HG03066 (cell line): Measurements from ENCODE around the gene LKAAEAR1.

Experiments
- ATAC-seq: cut with Tn5 transposase; IDR thresholded peaks from one replicate; pipeline ENCODE4 v1.9.1; 2021; ENCODE audit warnings: low read depth; ENCODE audit not compliant: unreplicated experiment

LKAAEAR1 gene

DNA sequence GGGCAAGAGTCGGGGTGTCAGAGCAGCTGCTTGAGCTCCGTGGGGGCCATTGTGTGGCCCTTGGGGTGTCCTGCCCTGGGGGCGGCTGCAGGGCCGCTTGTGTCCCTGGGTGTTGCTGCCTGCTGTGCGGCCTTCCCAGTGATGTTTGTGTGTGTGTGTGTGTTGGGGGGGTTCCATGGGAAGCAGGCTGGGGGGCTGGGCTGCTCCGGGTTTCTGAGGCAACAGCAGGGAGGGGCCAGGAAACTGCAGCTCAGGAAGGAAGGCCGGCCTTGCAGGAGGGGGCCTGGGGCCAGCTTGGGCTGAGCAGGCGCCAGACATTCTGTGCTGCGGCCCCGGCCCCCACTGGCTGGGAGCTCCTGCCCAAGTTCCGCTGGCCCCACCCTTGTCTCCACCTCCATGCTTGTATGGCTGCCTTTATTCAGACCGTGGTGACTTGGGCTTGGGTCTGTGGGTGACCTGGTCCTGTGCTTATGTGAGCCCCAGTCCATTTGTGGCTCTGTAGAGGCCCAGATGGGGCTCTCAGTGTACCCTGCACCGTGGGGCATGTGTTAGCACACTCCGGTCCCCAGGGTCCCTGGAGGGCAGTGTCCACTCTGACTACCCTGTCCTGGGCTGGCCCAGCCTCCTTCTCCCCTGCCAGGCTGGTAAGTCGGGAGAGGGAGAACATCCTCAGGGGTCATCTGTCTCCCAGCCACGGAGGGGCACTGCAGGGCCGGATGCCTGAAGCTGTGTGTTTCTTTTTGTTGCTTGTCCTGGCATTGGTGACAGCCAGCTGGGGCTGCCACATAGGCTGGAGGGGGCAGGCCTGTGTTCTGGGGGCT lies 30.1 kb downstream of the LKAAEAR1 start:
- ATAC-seq, result no peak

DNA sequence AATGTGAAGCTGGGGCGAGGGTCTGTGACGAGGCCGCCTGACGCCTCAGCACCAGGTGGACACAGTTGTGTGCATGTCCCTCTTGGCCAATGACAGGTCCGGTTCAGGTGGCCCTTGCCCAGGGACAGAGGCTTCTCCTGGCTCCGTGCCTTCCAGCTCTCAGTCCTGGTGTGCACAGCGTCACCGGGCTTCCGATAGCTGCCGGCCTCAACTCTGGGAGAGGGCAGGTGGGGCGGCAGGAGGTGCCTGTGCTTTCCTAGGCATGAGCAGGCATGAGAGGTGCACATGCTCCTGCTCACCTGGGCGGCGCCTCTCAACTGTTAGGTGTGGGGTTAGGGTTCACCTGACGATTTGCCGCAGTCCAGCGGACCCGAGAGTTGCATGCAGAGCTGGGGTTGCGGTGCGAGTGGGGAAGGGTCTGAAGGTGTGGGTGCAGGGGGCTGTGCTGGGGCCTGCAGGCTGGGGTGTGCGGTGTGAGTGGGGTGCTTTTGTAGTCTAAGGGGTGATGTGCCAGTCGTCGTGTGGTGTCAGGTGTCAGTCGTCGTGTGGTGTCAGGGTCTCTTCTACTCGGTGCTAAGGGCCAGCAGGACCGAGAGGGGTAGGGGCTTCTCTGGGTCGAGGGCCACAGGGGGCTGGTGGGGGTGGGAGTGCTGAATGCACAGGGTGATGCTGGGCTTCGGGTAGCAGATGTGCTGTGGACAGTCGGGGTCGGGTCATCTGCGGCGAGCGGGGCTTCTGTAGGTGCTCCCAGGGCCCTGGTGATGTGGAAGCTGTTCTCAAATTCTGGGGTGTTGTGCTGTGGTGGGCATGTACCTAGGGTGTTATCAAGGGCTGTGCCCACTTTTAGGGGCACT lies 31.0 kb downstream of the LKAAEAR1 start:
- ATAC-seq, result no peak

DNA sequence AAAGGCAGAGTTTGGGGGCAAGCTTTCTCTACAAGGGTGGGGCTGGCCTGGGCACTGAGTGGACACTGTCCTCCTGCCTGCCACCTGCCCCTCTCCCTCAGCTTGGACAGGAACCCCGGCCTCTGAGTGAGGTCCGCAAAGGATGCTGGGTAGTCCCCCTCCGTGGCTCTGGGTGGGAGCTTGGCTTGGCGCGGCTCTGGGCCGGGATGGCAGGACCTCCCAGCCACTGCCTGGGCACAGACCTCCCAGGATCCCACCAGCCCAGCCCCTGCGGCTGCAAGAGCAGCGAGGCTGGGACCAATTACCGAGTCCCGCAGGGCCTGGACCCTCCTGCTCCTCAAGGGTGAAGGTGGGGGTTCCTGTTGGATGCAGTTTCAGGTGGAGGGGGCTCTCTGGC lies 31.9 kb downstream of the LKAAEAR1 start:
- no peak for ATAC-seq

DNA sequence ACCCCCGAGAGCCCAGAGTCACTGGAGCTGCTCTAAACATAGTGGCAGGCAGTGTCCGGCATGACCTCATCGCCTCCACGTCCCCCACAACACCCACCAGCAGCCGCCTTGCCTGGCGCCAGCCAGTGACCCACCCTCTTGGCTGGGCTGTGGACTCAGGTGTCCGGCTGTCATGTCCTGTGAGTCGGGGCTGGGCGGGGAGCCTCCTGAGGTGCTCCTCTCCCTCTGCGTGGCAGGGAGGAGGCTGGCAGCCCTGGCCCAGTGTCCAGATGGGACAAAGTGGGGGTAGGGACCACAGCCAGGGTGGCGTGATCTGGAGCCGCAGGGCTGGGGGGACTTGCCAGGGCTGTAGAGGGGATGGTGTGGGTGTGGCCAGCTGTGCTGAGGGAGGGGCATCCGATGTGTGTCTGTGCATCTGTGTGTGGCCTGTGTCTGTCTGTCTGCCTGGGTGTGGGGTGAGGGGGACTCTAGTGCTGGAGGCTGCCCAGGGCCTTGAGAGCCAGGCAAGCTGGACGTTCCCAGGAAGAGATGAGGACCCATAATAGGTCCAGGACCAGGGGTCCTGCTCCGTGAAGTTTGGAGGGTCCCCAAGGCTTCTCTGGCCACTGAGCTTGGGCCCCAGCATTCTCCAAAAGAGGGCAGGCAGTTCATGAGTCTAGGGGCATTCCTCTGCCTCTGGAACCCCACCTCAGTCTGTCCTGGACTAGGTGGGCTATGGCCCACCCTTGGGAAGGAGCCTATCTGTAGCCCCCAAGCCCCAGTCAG lies 32.5 kb downstream of the LKAAEAR1 start:
- no peak for ATAC-seq

DNA sequence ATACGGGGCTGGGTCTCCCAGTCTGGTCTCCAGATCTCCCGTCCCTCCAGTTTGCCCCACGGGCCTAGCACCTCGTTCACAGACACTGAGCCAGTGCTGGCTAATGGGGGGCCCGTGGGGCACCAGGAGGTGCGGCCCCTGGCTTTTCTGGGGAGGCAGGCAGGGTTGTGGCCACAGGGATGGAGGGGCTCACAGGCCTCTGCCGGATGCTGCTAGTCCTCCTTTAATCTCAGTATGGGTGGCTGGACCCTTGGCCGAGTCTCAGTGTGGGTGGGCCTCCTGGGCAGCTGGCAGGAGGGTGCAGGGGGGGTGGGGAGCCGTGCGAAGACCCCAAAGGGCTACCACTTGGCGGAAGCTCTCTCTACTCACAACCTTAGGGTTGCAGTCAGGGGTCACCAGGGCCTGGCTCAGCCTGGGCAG lies 33.2 kb downstream of the LKAAEAR1 start:
- no peak for ATAC-seq

DNA sequence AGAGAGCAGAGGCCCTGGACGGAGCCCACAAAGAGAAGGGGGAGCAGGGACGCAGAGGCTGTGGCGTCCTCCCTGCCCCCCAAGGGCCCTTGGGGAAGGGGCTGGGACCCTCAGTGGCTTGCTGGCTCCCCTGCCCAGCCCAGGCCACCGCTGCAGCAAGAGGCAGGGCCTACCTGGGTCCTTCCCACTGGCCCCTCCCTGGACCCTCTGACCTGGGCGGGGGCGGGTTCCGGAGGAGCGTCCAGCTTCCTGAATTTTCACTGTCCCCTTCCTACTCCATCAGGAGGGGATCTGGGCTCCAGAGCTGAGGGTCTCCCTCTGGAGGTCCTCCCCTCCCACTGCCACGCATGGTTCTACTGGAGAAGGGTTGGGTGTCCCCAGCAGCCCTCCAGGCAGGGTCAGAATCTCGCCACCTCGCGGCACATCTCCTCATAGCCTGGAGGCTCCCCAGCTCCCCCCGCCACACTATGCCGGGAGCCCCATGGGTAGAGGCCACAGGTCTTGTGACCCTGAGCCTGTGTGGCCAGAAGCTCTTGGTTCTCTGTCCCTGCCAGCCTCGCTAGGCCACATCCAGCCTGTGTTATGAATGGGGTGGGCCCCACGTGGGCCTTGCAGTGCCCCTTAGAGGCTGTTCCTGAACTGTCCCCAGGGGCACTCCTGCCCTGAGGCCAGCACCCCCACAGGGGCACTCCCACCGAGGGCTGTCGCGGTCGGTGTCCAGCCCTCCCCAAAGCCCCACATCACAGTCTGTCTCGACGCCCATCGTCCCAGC lies 33.8 kb downstream of the LKAAEAR1 start:
- ATAC-seq, result no peak

DNA sequence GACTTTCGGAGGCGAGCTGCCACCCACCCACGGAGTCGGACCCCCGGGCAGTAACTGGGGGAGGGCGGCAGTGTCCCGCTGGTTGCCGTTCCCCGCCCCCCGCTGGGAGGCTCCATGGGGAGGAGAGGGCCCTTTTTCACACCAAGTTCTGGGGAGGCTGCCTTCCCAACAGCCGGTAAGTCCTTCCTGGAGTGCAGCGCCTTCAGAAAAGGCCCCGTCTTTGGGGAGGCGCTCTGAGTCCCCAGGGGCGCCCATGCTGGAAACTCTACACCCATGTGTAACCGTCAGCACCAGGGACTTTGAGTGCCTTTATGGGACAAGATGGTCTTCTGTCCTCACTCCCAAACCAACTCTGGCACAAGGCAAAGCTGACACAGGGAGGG lies 34.3 kb downstream of the LKAAEAR1 start:
- no peak for ATAC-seq

DNA sequence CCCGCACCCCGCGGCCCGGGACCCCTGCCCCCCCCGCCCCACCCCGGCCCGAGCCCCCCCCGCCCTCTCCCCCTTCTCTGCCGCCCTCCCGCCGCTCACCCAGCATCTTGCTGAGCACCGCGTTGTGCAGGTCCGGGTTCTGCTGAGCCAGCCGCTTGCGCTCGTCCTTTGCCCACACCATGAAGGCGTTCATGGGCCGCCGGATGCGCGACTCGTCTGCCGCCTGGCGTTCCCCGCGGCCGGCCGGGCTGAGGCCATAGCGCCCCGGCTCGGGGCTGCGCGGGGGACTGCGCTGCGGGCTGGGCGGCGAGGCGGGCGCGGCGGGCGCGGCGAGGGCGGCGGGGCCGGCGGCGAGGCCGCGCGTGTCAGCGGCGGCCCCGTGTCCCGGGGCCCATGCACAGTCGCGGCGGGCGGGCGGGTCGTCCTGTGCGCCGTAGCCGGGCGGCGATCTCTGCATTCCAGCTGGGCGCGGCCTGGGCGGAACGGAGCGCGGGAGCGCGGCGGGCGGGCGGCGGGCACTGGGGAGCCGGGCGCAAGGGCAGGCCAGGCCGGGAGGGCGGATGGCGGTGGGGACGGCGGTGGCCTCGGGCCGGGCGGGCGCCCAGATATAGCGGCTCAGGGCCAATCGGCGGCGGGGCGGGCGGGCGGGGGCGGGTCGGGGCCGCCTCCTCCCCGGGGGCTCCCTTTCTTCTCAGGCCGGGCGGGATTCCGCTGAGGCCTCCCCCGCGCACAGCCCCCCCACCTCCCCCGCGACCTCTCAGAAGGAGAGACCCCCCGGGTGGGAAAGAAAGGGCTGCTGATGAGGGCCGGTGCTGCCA lies 34.9 kb downstream of the LKAAEAR1 start, which contains the start of gene SOX18:
Gene SOX18, minus strand, starts transcription at position 580 of the 818 bp plus-strand sequence. Its CDS starts 123 bp downstream, at position 457.
- no peak for ATAC-seq

DNA sequence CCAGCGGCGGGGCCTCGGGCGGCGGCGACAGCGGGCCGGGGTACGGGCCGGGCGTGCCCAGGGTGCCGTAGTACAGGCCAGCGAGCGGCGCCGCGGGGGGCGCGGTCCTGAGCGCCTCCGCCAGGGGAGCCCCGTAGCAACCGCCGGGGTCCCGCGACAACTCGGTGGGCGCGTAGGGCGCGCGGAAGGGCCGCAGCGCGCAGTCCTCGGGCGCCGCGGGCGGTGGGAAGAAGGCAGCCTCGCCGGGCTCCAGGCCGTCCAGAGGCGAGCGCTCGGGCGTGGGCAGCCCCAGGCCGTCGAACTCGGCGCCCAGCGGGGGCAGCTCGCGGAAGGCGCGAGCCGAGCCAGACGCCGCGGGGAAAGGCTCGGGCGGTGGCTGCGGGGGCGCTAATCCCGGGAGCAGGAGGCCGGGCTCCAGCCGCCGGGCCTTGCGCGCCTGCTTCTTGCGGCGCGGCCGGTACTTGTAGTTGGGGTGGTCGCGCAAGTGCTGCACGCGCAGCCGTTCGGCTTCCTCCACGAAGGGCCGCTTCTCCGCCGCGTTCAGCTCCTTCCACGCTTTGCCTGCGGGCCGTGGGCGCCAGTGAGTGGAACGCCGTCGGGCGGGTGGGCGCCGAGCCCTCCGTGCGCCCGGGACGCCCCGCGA lies 35.7 kb downstream of the LKAAEAR1 start:
- no peak for ATAC-seq

DNA sequence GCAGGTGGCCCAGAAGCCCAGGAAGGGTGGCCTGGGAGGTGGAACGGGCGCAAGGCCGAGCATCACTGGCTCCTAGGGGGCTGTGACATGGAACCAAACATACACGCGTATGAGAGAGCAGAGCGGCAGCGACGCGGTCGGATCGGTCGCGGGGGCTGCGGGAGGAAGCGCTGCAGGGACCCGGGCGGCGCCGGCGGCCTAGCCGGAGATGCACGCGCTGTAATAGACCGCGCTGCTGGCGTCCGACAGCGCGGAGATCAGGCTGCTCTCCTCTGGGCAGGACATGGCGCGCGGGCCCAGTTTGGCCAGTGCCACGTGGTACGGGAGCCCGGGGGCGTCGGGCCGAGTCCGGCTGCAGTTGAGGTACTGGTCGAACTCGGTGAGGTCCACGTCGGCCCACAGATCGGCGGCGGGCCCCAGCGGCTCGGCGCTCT lies 36.2 kb downstream of the LKAAEAR1 start:
- ATAC-seq, result no peak

DNA sequence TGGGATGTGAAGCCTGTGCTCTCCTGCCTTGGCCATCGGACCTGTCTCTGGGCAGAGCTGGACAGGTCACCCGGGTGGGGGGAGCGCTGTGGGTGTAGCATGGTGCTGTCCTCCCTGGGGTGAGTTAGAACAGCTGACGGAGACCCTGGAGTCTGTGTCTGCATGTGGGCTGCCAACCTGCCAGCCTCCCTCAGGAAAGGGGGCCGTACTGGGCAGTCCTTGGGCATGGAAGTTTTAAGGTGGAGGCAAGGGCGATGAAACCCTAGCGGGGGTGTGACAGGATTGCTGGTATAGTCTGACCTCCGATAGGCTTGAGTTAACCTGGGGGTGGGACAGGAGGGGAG lies 37.2 kb downstream of the LKAAEAR1 start:
- ATAC-seq, result no peak

DNA sequence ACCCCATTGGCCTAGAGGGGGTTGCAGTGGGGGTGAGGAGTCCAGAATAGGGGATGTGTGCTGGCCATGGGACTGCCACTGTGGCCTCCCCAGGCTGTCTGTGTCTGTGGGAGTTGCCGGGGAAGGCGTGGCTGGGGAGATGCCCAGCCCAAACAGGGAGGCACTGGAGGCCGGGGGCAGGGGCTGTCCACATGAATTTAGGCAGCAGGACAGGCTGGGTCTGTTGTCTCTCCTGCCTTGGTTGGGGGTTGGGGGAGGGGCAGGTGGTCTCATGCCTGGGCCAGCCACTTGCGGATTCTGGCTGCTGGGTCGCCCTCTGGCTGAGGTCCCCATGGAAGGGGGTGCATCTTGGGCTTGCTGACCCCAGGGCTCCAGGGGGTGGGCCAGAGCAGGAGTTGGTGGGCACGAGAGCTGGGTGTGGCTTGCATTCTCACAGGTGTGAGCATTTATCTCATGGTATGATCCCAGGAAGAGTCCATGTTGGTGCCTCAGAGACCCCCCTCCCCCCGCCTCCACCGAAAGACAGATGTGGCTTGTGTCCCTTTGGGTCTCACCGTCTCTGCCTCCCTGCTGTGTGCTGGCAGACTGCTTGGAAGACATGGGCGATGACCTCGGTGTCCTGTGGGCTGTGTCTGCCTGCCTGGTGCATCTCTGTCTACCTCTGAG lies 38.7 kb downstream of the LKAAEAR1 start:
- ATAC-seq, result no peak

DNA sequence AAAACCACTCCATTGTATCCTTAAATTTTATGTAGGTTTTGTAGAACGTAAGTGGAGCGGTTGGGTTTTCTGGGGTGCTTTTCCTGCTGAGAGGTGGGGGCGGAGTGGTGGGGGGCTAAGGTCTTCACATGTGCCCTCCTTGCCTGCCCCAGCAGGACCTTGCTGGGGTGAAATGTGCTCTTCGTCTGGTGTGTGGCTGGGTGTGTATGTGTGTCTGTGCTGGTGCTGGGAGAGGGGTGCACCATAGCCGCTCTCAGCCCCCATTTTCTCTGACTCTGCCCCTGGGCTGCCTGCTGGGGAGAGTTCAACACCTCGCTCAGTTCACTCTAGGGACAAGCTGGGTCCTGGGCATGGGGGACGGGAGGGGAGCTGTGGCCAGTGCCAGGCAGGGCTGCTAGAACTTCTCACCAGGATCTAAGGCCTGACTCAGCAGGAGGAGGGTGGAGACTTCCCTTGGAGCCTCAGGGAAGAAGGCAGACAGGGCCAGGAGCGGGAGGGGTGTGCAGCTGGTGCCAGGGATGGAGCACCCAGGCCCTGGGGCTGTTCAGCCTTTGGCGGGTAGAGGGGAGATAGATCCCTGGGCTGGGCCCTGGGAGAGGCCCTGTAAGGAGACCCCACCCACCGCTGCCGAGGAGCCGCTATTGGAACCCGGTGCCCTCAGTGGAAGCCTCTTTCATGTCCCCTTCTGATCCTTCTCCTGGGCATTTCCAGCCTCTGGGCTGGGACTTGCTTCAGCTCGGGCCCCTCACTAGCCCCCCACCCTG lies 39.5 kb downstream of the LKAAEAR1 start:
- ATAC-seq, result no peak

DNA sequence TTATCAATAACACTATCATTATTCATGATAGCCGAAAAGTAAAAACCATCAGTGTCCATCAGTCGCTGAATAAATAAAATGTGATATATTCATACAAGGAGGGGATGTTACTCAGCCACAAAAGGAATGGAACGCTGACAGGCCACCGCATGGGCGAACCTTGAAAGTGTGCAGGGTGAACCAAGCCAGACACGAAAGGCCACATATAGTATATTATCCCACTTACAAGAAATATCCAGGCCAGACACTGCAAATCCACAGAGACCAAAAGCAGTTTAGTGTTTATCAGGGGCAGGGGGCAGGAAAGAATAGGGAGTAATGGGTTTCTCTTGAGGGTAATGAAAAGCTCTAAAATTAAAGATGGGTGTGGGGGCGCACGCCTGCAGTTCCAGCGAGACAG lies 40.4 kb downstream of the LKAAEAR1 start:
- no peak for ATAC-seq

DNA sequence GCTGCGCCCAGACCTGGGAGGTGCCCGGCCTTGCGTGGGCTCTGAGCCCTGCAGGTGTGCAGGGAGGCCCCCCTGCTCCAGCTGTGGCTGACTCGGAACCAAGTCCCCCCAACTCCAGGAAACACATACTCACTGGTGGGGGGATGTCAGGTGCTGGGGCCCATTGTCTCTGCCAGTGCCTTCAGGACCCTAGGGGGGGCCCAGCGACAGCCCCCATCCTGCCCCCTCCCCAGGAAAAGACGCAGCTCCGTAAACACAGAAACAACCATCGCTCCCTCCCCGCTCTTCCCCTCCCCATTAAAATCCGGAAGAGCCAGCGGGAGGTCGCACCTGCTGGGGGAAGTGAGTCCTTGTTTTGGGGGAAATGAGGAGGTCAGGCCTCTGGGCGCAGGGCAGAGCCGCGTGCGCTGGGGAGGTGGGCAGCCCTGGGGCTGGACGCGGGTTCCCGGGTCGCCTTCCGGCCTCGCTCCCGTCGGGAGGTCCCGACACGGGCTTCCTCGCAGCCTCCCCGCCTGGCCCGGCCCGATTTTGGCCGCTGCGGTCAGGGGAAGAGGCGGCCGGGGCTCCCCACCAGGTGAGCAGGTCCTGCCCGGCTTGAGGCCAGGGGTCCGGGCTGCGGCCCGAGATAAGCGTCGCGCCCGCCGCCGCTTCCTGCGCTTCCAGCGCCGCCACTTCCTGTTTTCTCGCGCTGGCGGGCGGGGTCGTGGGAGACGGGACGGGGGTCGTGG lies 42.0 kb downstream of the LKAAEAR1 start:
- no peak for ATAC-seq

DNA sequence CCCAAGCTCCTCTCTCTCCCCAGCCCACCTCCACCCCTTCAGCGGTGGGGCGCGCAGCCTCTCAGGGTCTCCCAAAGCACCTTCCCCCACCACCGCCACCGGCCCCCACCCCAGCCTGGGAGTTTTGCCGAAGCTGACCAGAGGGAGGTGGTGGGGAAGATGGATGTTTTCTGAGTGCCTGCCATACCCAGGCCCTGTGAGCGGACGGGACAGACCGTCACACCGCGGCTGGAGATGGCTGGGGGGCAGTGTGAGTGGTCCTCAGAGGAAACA lies 42.5 kb downstream of the LKAAEAR1 start:
- ATAC-seq, result no peak

DNA sequence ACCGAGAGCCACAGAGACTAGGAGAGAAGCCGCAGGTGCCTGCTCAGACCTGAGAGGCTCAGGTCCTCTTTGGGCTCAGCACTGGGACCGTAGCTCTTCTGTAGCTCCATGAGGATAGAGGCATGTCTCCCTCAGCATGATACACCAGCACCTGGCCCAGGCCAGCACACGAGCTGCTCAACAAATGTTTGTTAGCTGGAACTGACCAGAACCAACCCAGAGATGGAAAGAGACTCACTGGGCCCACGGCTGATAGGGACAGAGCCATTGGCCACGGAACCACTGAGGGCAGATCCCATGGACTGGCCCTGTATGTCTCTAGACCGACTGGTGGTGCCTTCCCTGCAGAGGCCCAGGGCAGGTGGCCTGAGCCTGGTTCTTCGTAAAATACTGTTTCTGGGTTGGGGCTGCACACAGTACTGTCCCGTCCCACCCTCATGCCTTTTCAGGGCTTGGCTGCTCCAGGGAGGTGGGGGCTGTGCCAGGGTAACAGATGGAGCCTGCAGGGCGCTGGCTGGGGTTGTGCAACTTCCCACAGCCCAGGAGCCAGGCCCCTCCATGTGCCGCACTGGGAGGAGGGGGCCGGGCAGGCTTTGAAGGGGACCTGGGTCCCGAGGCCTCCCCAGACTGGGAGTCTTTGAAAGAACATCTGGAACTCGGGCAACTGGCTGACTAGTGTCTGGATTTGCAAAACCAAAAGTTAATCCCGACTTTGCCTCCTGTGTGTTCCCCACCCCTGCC lies 43.0 kb downstream of the LKAAEAR1 start:
- ATAC-seq, result no peak
